ENCODE data around the gene DCAF8L2. TPM values are rescaled to one million over a fixed set of nuclear protein-coding genes. Genes with fewer than 3 reads are reported as not detected.

Gene DCAF8L2
- total RNA-seq, 1 experiment from 2014 or later: not detected

DNA sequence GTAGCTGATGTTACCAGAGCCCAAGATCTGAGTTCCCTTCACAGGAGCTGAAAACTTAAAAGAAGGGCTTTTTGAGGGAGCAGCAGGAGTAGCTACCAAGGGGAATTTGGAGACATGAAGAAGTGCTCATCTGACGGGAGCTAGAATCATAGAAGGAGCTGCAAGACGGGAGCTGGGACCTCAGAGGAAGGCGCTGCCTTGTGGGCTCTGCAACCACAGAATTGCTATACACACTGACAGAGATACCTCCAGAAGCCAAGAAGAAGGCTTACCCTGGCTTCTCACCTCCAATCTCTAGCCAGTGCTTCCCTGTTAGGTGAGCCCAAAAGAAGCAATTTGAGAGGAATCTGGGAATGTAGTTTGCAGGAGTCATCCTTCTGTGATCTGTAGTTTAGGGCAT lies 35.9 kb downstream of the DCAF8L2 start:
- DNase-seq: no peak
- H4K20me1 ChIP-seq (ENCODE audit: insufficient read depth, low read depth, low read length): no peaks in the 10 kb centered on the region
- no peaks in the 10 kb centered on the region for H3K4me1 ChIP-seq (ENCODE audit: low read length)
- no peaks in the 10 kb centered on the region for H3K79me2 ChIP-seq (ENCODE audit: low read length)
- no peak overlapping the region for H3K9ac ChIP-seq (ENCODE audit: low read length)
- H3K4me3 ChIP-seq (ENCODE audit: low read length): no peak overlapping the region
- peaks cover 31% of the 10 kb centered on the region for H3K9me3 ChIP-seq (ENCODE audit: low read length)
- H3K36me3 ChIP-seq (ENCODE audit: insufficient read depth, low read length): no peaks in the 10 kb centered on the region
- H3K27ac ChIP-seq (ENCODE audit: low read length): no peak overlapping the region
- H3K27me3 ChIP-seq (ENCODE audit: low read length): no peaks in the 10 kb centered on the region
- H2AFZ ChIP-seq (ENCODE audit: low read length): no peak overlapping the region
- H3K9me2 ChIP-seq (replicated peaks; ENCODE audit: insufficient read depth, low read length): no peaks in the 10 kb centered on the region
- no peak overlapping the region for H3K4me2 ChIP-seq (ENCODE audit: low read depth, low read length, poor library complexity, severe bottlenecking)

DNA sequence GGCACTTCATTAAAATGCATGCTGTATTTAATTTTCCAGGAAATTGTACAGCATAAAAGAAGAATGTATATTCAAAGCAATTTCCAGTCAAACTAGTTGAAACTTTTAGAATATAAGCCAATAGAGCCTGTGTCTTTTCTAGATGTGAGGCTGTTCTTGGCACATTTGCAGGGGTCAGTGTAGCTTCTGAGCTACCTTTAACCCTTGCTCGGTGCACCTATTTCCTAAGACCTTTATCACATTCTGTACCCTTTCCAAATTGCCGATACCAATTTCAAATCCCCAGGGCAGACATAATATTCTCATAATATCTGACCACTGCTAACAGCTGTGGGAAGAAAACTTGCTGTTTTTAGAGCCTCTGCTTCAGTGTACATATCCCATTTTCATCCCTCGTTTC lies 43.2 kb downstream of the DCAF8L2 start:
- Histone ChIP-seq H3K9me3 (ENCODE audit: low read length) (peaks cover 25% of the 10 kb centered on the region), H3K36me3 (ENCODE audit: insufficient read depth, low read length) (no peaks in the 10 kb centered on the region), H3K9me2 (replicated peaks; ENCODE audit: insufficient read depth, low read length) (no peaks in the 10 kb centered on the region), H3K4me2 (ENCODE audit: low read depth, low read length, poor library complexity, severe bottlenecking) (no peak overlapping the region), H4K20me1 (ENCODE audit: insufficient read depth, low read depth, low read length) (no peaks in the 10 kb centered on the region), H2AFZ (ENCODE audit: low read length) (no peak overlapping the region), H3K4me3 (ENCODE audit: low read length) (no peak overlapping the region), H3K4me1 (ENCODE audit: low read length) (no peaks in the 10 kb centered on the region), H3K79me2 (ENCODE audit: low read length) (no peaks in the 10 kb centered on the region), H3K9ac (ENCODE audit: low read length) (no peak overlapping the region), H3K27me3 (ENCODE audit: low read length) (no peaks in the 10 kb centered on the region), H3K27ac (ENCODE audit: low read length) (no peak overlapping the region)
- no peak for DNase-seq

DNA sequence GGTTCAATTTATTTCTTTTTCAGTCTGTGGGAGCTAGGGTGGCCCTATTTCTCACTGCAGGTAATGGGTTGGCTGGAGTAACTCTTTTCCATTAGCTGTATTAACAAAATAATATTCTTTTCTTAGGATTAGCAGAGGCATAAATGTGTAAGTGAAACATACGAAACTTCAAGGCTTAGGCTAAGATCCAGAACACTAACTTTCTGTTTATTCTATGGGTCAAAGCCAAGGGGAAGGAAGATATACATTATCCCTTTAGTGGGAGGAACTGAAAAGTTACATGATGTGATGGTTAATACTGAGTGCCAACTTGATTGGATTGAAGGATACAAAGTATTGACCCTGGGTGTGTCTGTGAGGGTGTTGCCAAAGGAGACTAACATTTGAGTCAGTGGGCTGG lies 66.4 kb downstream of the DCAF8L2 start:
- Histone ChIP-seq H3K9me3 (ENCODE audit: low read length) (peaks cover 15% of the 10 kb centered on the region), H3K27ac (ENCODE audit: low read length) (no peak overlapping the region), H3K36me3 (ENCODE audit: insufficient read depth, low read length) (no peaks in the 10 kb centered on the region), H3K9ac (ENCODE audit: low read length) (no peak overlapping the region), H3K9me2 (replicated peaks; ENCODE audit: insufficient read depth, low read length) (no peaks in the 10 kb centered on the region), H2AFZ (ENCODE audit: low read length) (no peak overlapping the region), H3K79me2 (ENCODE audit: low read length) (no peaks in the 10 kb centered on the region), H3K4me1 (ENCODE audit: low read length) (no peaks in the 10 kb centered on the region), H3K4me2 (ENCODE audit: low read depth, low read length, poor library complexity, severe bottlenecking) (no peak overlapping the region), H4K20me1 (ENCODE audit: insufficient read depth, low read depth, low read length) (no peaks in the 10 kb centered on the region), H3K27me3 (ENCODE audit: low read length) (no peaks in the 10 kb centered on the region), H3K4me3 (ENCODE audit: low read length) (no peak overlapping the region)
- no peak for DNase-seq

DNA sequence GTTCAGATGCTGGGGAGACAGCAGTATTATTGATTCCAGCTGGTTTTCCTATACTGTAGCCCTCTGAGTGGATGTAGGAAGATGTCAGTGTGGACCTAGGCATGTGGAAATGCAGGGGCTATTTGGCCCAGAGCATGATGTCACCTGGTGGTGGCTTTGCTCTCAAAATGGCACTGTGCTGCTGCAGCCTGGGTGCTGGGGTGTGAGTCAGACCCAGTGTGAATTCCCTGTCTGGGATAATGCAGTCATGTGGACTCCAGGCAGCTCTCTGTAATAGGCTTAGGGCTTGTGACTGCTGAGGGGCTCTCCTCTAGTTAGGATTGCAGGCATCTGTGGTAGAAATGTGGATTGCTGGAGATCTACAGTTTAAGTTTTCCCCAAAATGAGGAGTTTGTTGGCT lies 70.7 kb downstream of the DCAF8L2 start:
- Histone ChIP-seq H4K20me1 (ENCODE audit: insufficient read depth, low read depth, low read length) (no peaks in the 10 kb centered on the region), H3K9me2 (replicated peaks; ENCODE audit: insufficient read depth, low read length) (no peaks in the 10 kb centered on the region), H3K27ac (ENCODE audit: low read length) (no peak overlapping the region), H3K4me3 (ENCODE audit: low read length) (no peak overlapping the region), H3K27me3 (ENCODE audit: low read length) (no peaks in the 10 kb centered on the region), H2AFZ (ENCODE audit: low read length) (no peak overlapping the region), H3K9me3 (ENCODE audit: low read length) (peaks cover 15% of the 10 kb centered on the region), H3K79me2 (ENCODE audit: low read length) (no peaks in the 10 kb centered on the region), H3K4me2 (ENCODE audit: low read depth, low read length, poor library complexity, severe bottlenecking) (no peak overlapping the region), H3K36me3 (ENCODE audit: insufficient read depth, low read length) (no peaks in the 10 kb centered on the region), H3K4me1 (ENCODE audit: low read length) (no peaks in the 10 kb centered on the region), H3K9ac (ENCODE audit: low read length) (no peak overlapping the region)
- no peak for DNase-seq

DNA sequence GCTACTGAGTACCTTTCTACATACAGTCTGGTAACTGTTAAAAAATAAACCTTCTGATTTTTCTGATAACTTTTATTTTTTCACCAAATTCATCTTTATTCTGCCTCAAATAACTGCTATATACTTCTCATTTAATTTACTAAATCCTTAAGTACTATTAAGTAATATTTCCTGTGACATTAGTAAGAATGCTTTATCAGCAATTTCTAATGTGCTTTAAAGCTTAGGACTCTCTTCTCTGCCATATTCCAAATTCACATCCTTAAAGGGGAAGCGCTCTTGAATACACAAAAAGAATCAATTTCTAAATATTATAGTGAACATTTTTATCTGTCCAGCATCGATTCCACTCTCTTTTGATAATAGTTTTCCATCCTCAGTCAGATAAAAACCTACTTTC lies 81.1 kb downstream of the DCAF8L2 start:
- Histone ChIP-seq H3K27ac (ENCODE audit: low read length) (no peak overlapping the region), H3K9me2 (replicated peaks; ENCODE audit: insufficient read depth, low read length) (no peaks in the 10 kb centered on the region), H4K20me1 (ENCODE audit: insufficient read depth, low read depth, low read length) (no peaks in the 10 kb centered on the region), H3K4me2 (ENCODE audit: low read depth, low read length, poor library complexity, severe bottlenecking) (no peak overlapping the region), H3K4me3 (ENCODE audit: low read length) (no peak overlapping the region), H3K27me3 (ENCODE audit: low read length) (no peaks in the 10 kb centered on the region), H3K4me1 (ENCODE audit: low read length) (no peaks in the 10 kb centered on the region), H3K9me3 (ENCODE audit: low read length) (peaks cover 23% of the 10 kb centered on the region), H3K79me2 (ENCODE audit: low read length) (no peaks in the 10 kb centered on the region), H3K36me3 (ENCODE audit: insufficient read depth, low read length) (no peaks in the 10 kb centered on the region), H3K9ac (ENCODE audit: low read length) (no peak overlapping the region), H2AFZ (ENCODE audit: low read length) (no peak overlapping the region)
- DNase-seq: no peak

GRCh38 chrX:27674491-27674890 lies 84.3 kb downstream of the DCAF8L2 start:
- Histone ChIP-seq H3K9ac (ENCODE audit: low read length) (no peak overlapping the region), H2AFZ (ENCODE audit: low read length) (no peak overlapping the region), H3K27me3 (ENCODE audit: low read length) (no peaks in the 10 kb centered on the region), H3K36me3 (ENCODE audit: insufficient read depth, low read length) (no peaks in the 10 kb centered on the region), H3K4me3 (ENCODE audit: low read length) (no peak overlapping the region), H3K9me2 (replicated peaks; ENCODE audit: insufficient read depth, low read length) (no peaks in the 10 kb centered on the region), H4K20me1 (ENCODE audit: insufficient read depth, low read depth, low read length) (no peaks in the 10 kb centered on the region), H3K9me3 (ENCODE audit: low read length) (peaks cover 18% of the 10 kb centered on the region), H3K4me2 (ENCODE audit: low read depth, low read length, poor library complexity, severe bottlenecking) (no peak overlapping the region), H3K27ac (ENCODE audit: low read length) (no peak overlapping the region), H3K4me1 (ENCODE audit: low read length) (no peaks in the 10 kb centered on the region), H3K79me2 (ENCODE audit: low read length) (no peaks in the 10 kb centered on the region)
- DNase-seq: no peak

DNA sequence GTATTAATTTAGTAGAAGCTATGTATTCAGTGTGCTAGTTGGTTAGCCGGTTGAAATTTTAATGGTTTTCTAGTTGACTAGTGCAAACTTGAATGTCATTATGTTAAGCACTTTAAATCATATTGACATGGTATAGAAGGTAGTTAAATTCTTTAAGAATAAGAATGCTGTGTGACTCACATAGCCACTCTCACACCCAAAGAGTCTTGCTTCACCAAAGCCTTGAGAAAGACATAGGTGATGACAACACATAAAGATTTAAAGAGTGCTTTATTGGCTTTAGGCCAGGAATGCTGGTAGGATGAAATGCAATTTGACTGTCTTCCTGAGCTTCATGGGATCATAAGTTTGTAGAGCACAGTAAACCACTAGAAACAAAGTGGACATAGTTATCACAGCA lies 85.3 kb downstream of the DCAF8L2 start:
- Histone ChIP-seq H3K27me3 (ENCODE audit: low read length) (no peaks in the 10 kb centered on the region), H4K20me1 (ENCODE audit: insufficient read depth, low read depth, low read length) (no peaks in the 10 kb centered on the region), H3K4me1 (ENCODE audit: low read length) (no peaks in the 10 kb centered on the region), H3K4me3 (ENCODE audit: low read length) (no peak overlapping the region), H3K4me2 (ENCODE audit: low read depth, low read length, poor library complexity, severe bottlenecking) (no peak overlapping the region), H3K9ac (ENCODE audit: low read length) (no peak overlapping the region), H3K9me2 (replicated peaks; ENCODE audit: insufficient read depth, low read length) (no peaks in the 10 kb centered on the region), H3K79me2 (ENCODE audit: low read length) (no peaks in the 10 kb centered on the region), H3K9me3 (ENCODE audit: low read length) (peaks cover 20% of the 10 kb centered on the region), H3K36me3 (ENCODE audit: insufficient read depth, low read length) (no peaks in the 10 kb centered on the region), H3K27ac (ENCODE audit: low read length) (no peak overlapping the region), H2AFZ (ENCODE audit: low read length) (no peak overlapping the region)
- no peak for DNase-seq

DNA sequence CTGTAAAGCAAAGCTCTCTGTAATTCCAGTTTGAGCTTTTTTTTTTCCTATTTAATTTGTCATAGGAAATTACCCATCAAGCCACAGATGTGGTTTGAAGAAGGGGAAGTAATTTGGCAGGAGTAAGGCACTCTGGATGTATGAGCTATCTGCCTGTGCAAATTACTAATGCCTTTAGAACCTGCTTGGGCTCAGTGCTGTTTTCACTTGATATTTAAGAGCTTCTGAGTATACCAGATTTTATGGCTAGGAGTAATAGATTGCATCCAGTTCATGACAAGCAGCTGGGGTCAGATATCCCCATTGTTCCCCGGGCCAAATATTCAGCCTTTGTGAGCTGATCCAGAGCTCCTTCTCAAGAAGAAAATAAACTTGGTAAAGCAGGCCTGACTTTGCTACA lies 89.1 kb downstream of the DCAF8L2 start:
- Histone ChIP-seq H3K27me3 (ENCODE audit: low read length) (no peaks in the 10 kb centered on the region), H2AFZ (ENCODE audit: low read length) (no peak overlapping the region), H3K9ac (ENCODE audit: low read length) (no peak overlapping the region), H3K27ac (ENCODE audit: low read length) (no peak overlapping the region), H4K20me1 (ENCODE audit: insufficient read depth, low read depth, low read length) (no peaks in the 10 kb centered on the region), H3K4me3 (ENCODE audit: low read length) (no peak overlapping the region), H3K9me2 (replicated peaks; ENCODE audit: insufficient read depth, low read length) (no peaks in the 10 kb centered on the region), H3K79me2 (ENCODE audit: low read length) (no peaks in the 10 kb centered on the region), H3K4me2 (ENCODE audit: low read depth, low read length, poor library complexity, severe bottlenecking) (no peak overlapping the region), H3K36me3 (ENCODE audit: insufficient read depth, low read length) (no peaks in the 10 kb centered on the region), H3K4me1 (ENCODE audit: low read length) (no peaks in the 10 kb centered on the region), H3K9me3 (ENCODE audit: low read length) (peaks cover 22% of the 10 kb centered on the region)
- no peak for DNase-seq

- no peaks in the 10 kb centered on the region for H3K4me1 ChIP-seq (ENCODE audit: low read length)
- no peaks in the 10 kb centered on the region for H4K20me1 ChIP-seq (ENCODE audit: insufficient read depth, low read depth, low read length)
- H2AFZ ChIP-seq (ENCODE audit: low read length): no peak overlapping the region
- H3K9me3 ChIP-seq (ENCODE audit: low read length): peaks cover 21% of the 10 kb centered on the region
- H3K4me3 ChIP-seq (ENCODE audit: low read length): no peak overlapping the region
- H3K36me3 ChIP-seq (ENCODE audit: insufficient read depth, low read length): no peaks in the 10 kb centered on the region
- no peaks in the 10 kb centered on the region for H3K27me3 ChIP-seq (ENCODE audit: low read length)
- H3K27ac ChIP-seq (ENCODE audit: low read length): no peak overlapping the region
- DNase-seq: no peak
- H3K4me2 ChIP-seq (ENCODE audit: low read depth, low read length, poor library complexity, severe bottlenecking): no peak overlapping the region
- no peaks in the 10 kb centered on the region for H3K9me2 ChIP-seq (replicated peaks; ENCODE audit: insufficient read depth, low read length)
- no peaks in the 10 kb centered on the region for H3K79me2 ChIP-seq (ENCODE audit: low read length)
- H3K9ac ChIP-seq (ENCODE audit: low read length): no peak overlapping the region
Observed at GRCh38 chrX:27680726-27681125, 90.6 kb downstream of the DCAF8L2 start.
